ENCODE data around the gene B4GALNT4. TPM values are rescaled to one million over a fixed set of nuclear protein-coding genes. Genes with fewer than 3 reads are reported as not detected.
"Not testable (repeated sequence)": the region's sequence is repeated elsewhere in the genome, so short reads cannot be mapped to it uniquely, and the experiment has no call there.

B4GALNT4 gene
- total RNA-seq, 1 experiment from 2014 or later, result 88.0 TPM

- TF ChIP-seq AR (CRISPR knock-in tag; IDR thresholded peaks at IDR 0.05), result no peak
Measured at GRCh38 chr11:344836-345578, 24.3 kb upstream of the B4GALNT4 start (continued).

DNA sequence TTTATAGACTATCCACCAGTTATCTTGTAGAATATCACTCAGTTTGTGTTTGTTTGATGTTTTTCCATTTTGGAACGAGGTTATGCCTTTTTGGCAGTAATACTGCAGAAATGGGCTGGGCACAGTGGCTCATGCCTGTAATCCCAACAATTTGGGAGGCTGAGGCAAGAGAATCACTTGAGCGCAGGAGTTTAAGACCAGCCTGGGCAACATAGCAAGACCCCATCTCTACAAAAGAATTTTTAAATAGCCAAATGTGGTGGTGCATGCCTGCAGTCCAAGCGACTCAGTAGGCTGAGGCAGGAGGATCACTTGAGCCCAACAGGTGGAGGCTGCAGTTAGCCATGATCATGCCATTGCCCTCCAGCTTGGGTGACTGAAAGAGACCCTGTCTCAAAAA, 22.8 kb upstream of the B4GALNT4 start:
- Mint-ChIP-seq H3K4me1 (peaks cover 24% of the 10 kb centered on the region), H3K9me3 (no peaks in the 10 kb centered on the region), H3K27me3 (ENCODE audit: low read depth) (peaks cover 3% of the 10 kb centered on the region), H3K27ac (no peak overlapping the region), H3K4me3 (no peak overlapping the region), H3K36me3 (peaks cover 7% of the 10 kb centered on the region; the same call in 1 of the 2 replicates)
- ChIA-PET POLR2A (no interaction called here), CTCF (interaction anchor here (1.7 to 1.9 kb wide), 2 partner anchors 96 kb away, joined by 4 to 5 read pairs; no protein-coding TSS in a partner anchor)
- TF ChIP-seq TEAD1 (CRISPR knock-in tag; IDR thresholded peaks at IDR 0.05), result no peak
- peak; percentile 56; the same call in 1 of the 2 replicates for TF ChIP-seq ZNF121 (CRISPR knock-in tag; IDR thresholded peaks at IDR 0.05)
- no peak for DNase-seq (ENCODE audit: low spot score)
- ATAC-seq, result no peak

DNA sequence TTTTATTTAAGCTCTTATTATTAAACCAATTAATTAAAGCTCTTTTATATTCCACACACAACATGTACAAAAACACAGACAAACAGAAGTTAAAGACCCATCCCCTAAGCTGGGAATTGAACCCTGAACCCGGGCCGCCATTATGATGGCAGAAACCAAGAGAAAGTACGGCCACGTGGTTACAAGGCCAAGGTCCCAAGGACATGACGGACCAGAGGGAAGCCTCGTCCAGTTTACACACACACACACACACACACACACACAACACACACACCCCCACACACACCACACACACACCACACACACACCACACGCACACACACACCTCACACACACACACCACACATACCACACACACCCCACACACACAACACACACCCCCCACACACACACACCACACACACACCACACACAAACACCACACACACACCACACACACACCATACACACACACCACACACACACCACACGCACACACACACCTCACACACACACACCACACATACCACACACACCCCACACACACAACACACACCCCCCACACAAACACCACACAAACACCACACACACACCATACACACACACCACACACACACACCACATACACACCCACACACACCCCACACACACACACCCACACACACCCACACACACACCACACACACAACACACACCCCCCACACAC, 19.9 kb upstream of the B4GALNT4 start:
- H3K9me3 Mint-ChIP-seq; H3K27ac Mint-ChIP-seq; H3K27me3 Mint-ChIP-seq (ENCODE audit: low read depth); H3K4me3 Mint-ChIP-seq; H3K36me3 Mint-ChIP-seq; ATAC-seq; POLR2A ChIA-PET; DNase-seq (ENCODE audit: low spot score): not testable (repeated sequence)
- CTCF ChIA-PET, result interaction anchor here (0.8 to 1.4 kb wide), 2 partner anchors 9 to 10 kb away, joined by 3 to 4 read pairs; no protein-coding TSS in a partner anchor
- peaks cover 31% of the 10 kb centered on the region for H3K4me1 Mint-ChIP-seq

GRCh38 chr11:350033-350722, 19.1 kb upstream of the B4GALNT4 start:
- POLR2A ChIA-PET; H3K36me3 Mint-ChIP-seq; H3K27me3 Mint-ChIP-seq (ENCODE audit: low read depth); H3K9me3 Mint-ChIP-seq; ATAC-seq; DNase-seq (ENCODE audit: low spot score); H3K4me3 Mint-ChIP-seq; H3K27ac Mint-ChIP-seq: not testable (repeated sequence)
- peaks cover 36% of the 10 kb centered on the region for H3K4me1 Mint-ChIP-seq
- CTCF ChIA-PET, result interaction anchor here (1.4 kb wide), 1 partner anchor 10 kb away, joined by 4 read pairs; no protein-coding TSS in a partner anchor

DNA sequence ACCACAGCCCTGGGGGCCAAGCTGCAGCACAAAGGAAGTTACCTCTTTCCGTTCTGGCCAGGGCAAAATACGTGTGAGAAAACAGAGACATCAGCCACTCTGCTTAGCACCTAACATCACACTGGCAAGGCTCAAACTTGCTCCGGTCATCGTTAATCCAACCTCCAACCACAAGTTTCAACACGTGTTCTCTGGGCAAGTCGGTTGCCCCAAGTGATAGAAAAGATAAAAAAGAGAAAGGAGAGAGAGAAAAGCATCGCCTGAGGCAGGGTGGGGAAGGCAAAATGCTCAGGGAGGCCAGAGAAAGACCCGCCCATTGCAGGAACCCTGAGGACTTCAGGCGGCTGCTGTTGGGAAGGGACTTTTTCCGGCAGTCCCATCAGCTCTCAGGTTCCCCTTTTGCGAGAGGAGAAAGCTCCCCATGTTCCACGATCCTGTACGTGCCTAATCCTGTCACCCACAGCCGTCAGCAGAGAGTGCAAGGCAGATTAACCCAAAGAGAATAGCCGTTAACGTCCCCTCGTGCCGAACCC, 18.5 kb upstream of the B4GALNT4 start:
- peak; percentile 13; the same call in 1 of the 2 replicates for ATAC-seq
- TF ChIP-seq, protein P1, sequence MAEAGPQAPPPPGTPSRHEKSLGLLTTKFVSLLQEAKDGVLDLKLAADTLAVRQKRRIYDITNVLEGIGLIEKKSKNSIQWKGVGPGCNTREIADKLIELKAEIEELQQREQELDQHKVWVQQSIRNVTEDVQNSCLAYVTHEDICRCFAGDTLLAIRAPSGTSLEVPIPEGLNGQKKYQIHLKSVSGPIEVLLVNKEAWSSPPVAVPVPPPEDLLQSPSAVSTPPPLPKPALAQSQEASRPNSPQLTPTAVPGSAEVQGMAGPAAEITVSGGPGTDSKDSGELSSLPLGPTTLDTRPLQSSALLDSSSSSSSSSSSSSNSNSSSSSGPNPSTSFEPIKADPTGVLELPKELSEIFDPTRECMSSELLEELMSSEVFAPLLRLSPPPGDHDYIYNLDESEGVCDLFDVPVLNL (CRISPR knock-in tag; IDR thresholded peaks at IDR 0.05; ENCODE audit: borderline replicate concordance, low read depth), result no peak
- TF ChIP-seq ZBTB43 (CRISPR knock-in tag; IDR thresholded peaks at IDR 0.05), result no peak
- TF ChIP-seq, protein P2, sequence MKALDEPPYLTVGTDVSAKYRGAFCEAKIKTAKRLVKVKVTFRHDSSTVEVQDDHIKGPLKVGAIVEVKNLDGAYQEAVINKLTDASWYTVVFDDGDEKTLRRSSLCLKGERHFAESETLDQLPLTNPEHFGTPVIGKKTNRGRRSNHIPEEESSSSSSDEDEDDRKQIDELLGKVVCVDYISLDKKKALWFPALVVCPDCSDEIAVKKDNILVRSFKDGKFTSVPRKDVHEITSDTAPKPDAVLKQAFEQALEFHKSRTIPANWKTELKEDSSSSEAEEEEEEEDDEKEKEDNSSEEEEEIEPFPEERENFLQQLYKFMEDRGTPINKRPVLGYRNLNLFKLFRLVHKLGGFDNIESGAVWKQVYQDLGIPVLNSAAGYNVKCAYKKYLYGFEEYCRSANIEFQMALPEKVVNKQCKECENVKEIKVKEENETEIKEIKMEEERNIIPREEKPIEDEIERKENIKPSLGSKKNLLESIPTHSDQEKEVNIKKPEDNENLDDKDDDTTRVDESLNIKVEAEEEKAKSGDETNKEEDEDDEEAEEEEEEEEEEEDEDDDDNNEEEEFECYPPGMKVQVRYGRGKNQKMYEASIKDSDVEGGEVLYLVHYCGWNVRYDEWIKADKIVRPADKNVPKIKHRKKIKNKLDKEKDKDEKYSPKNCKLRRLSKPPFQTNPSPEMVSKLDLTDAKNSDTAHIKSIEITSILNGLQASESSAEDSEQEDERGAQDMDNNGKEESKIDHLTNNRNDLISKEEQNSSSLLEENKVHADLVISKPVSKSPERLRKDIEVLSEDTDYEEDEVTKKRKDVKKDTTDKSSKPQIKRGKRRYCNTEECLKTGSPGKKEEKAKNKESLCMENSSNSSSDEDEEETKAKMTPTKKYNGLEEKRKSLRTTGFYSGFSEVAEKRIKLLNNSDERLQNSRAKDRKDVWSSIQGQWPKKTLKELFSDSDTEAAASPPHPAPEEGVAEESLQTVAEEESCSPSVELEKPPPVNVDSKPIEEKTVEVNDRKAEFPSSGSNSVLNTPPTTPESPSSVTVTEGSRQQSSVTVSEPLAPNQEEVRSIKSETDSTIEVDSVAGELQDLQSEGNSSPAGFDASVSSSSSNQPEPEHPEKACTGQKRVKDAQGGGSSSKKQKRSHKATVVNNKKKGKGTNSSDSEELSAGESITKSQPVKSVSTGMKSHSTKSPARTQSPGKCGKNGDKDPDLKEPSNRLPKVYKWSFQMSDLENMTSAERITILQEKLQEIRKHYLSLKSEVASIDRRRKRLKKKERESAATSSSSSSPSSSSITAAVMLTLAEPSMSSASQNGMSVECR (CRISPR knock-in tag; IDR thresholded peaks at IDR 0.05; ENCODE audit: borderline replicate concordance), result no peak
- no peak for TF ChIP-seq ATF1 (CRISPR knock-in tag; IDR thresholded peaks at IDR 0.05)
- no peak for TF ChIP-seq JUN (CRISPR knock-in tag; IDR thresholded peaks at IDR 0.05)
- no peak for TF ChIP-seq HMGXB4 (CRISPR knock-in tag; IDR thresholded peaks at IDR 0.05)
- TF ChIP-seq TCF7 (CRISPR knock-in tag; IDR thresholded peaks at IDR 0.05; ENCODE audit: low read depth), result no peak

More for the DNA sequence above, 18.5 kb upstream of the B4GALNT4 start:
- ChIA-PET CTCF (interaction anchor here (1.4 kb wide), 1 partner anchor 11 kb away, joined by 4 read pairs; no protein-coding TSS in a partner anchor), POLR2A (no interaction called here)
- H3K27ac Mint-ChIP-seq, result 0 out of 2 replicates have a peak overlapping the region, but pooled peaks have one; percentile 62
- no peaks in the 10 kb centered on the region for H3K36me3 Mint-ChIP-seq
- DNase-seq (ENCODE audit: low spot score), result no peak
- H3K9me3 Mint-ChIP-seq, result peaks cover 5% of the 10 kb centered on the region; the same call in 1 of the 2 replicates
- peaks cover 38% of the 10 kb centered on the region for H3K4me1 Mint-ChIP-seq
- no peak overlapping the region for H3K4me3 Mint-ChIP-seq
- peaks cover 5% of the 10 kb centered on the region for H3K27me3 Mint-ChIP-seq (ENCODE audit: low read depth)

Measured in WTC11 (cell line).